Glutamatergic neuron (in vitro differentiated cells): ENCODE measurements around the gene MCM3AP. TPM values are rescaled to one million over a fixed set of nuclear protein-coding genes. Genes with fewer than 3 reads are reported as not detected.
A peak's percentile ranks its signal among the peaks of the same experiment; 100 is the strongest.
"Not testable (repeated sequence)": the region's sequence is repeated elsewhere in the genome, so short reads cannot be mapped to it uniquely, and the experiment has no call there.

Source experiments
- DNase-seq: peaks from one replicate; pipeline ENCODE4 v3.0.0; 2022
- H3K27ac Mint-ChIP-seq: one replicate; pipeline ENCODE4 v1.8.0; 2020; ENCODE audit warnings: mild to moderate bottlenecking, mixed read lengths, inconsistent platforms; ENCODE audit not compliant: unreplicated experiment
- H3K27me3 Mint-ChIP-seq: one replicate; pipeline ENCODE4 v1.8.0; 2020; ENCODE audit warnings: mild to moderate bottlenecking, moderate library complexity, mixed read lengths, inconsistent platforms; ENCODE audit not compliant: unreplicated experiment
- H3K36me3 Mint-ChIP-seq: one replicate; pipeline ENCODE4 v1.8.0; 2020; ENCODE audit warnings: mild to moderate bottlenecking, mixed read lengths, inconsistent platforms; ENCODE audit not compliant: unreplicated experiment
- H3K4me1 Mint-ChIP-seq: one replicate; pipeline ENCODE4 v1.8.0; 2020; ENCODE audit warnings: mild to moderate bottlenecking, low read depth, mixed read lengths, inconsistent platforms; ENCODE audit not compliant: unreplicated experiment
- H3K4me3 Mint-ChIP-seq: one replicate; pipeline ENCODE4 v1.8.0; 2020; ENCODE audit warnings: mild to moderate bottlenecking, mixed read lengths, inconsistent platforms; ENCODE audit not compliant: unreplicated experiment
- H3K9me3 Mint-ChIP-seq: one replicate; pipeline ENCODE4 v1.8.0; 2020; ENCODE audit warnings: mild to moderate bottlenecking, moderate library complexity, mixed read lengths, inconsistent platforms; ENCODE audit not compliant: unreplicated experiment
- CTCF ChIP-seq: fragments of 200-600 bp; sonication (generic); IDR thresholded peaks from one replicate; pipeline ENCODE4 v1.5.0; 2021; ENCODE audit not compliant: partially characterized antibody, unreplicated experiment
- total RNA-seq: library from RNA; stranded (reverse); fragmentation: NEBNext Ultra II Directional; extraction: Animal tissue kit (Norgen Biotek cat#: 25700); gene quantifications from one replicate; pipeline ENCODE4 v1.2.1, GENCODE V29; 2021; ENCODE audit not compliant: unreplicated experiment

Gene MCM3AP
- total RNA-seq, 1 donor from 2014 or later = 121 TPM

DNA sequence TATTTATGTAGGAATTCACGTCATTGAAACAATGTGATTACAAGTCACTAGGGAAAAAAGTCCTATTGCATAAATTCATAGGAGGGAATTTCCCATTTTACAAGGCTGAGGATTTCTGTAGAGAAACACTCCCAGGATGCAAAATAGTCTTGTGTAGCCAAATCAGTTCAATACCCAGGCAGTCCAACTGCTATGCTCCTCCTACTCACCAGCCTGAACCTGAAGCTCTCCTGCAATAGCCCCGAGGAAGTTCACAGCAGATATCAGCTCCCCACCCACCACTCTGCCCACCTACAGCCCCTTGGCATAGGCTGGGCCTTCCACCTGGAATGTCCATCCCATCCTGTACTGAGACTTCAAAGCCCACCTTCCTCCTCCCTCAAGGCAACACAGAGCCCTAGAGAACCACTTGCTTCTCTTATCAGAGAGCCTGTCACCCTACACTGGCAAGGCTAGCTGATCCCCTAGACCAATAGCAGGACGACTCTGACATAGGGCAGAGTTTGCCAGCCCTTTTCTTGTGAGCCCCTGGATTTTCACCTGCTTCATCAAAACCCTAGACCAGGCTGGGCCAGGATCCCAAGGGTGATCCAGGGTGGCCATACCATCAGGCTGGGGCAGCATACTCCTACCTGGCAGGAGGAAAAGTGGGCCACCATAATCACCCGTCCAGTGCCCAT lies 58.4 kb downstream of the MCM3AP start:
- peak overlapping the region; percentile 71 for H3K27ac Mint-ChIP-seq
- peak overlapping the region; percentile 94 for H3K4me3 Mint-ChIP-seq
- peaks cover 12% of the 10 kb centered on the region for H3K27me3 Mint-ChIP-seq
- peaks cover 31% of the 10 kb centered on the region for H3K4me1 Mint-ChIP-seq
- TF ChIP-seq CTCF = no peak
- peaks cover 12% of the 10 kb centered on the region for H3K36me3 Mint-ChIP-seq
- DNase-seq = no peak
- peaks cover 8% of the 10 kb centered on the region for H3K9me3 Mint-ChIP-seq

DNA sequence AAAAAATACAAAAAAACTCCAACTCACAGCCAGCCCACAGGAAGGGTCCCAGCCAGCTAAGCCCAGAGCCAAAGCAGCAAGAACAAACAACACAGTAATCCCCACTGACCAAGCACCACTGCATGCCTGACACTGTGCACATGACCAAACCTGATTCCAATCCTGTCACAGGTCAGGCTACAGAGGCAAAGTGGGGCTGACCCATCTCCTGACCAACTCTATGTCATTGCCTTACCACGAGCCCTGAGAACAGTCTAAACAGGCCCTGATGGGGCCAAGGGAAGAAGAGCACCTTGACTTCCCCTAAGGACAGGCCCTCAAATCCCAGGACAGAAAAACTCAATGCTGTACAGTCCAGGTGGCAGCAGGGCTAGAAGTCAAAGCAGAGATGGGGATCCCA lies 59.3 kb downstream of the MCM3AP start:
- H3K9me3 Mint-ChIP-seq = peaks cover 4% of the 10 kb centered on the region
- peak overlapping the region; percentile 76 for H3K27ac Mint-ChIP-seq
- H3K27me3 Mint-ChIP-seq = peaks cover 14% of the 10 kb centered on the region
- TF ChIP-seq CTCF = no peak
- peak overlapping the region; percentile 94 for H3K4me3 Mint-ChIP-seq
- DNase-seq = no peak
- H3K4me1 Mint-ChIP-seq = peaks cover 35% of the 10 kb centered on the region
- peaks cover 3% of the 10 kb centered on the region for H3K36me3 Mint-ChIP-seq

- DNase-seq, H3K36me3 Mint-ChIP-seq, H3K9me3 Mint-ChIP-seq, H3K27ac Mint-ChIP-seq: not testable (repeated sequence)
- peak overlapping the region; percentile 81 for H3K4me3 Mint-ChIP-seq
- H3K4me1 Mint-ChIP-seq = peaks cover 43% of the 10 kb centered on the region
- peaks cover 20% of the 10 kb centered on the region for H3K27me3 Mint-ChIP-seq
Observed at GRCh38 chr21:46223661-46224060, 61.8 kb downstream of the MCM3AP start.

- peaks cover 3% of the 10 kb centered on the region for H3K9me3 Mint-ChIP-seq
- no peak for TF ChIP-seq CTCF
- H3K27ac Mint-ChIP-seq = peak overlapping the region; percentile 59
- DNase-seq = no peak
- H3K36me3 Mint-ChIP-seq = peaks cover 8% of the 10 kb centered on the region
- no peak overlapping the region for H3K4me3 Mint-ChIP-seq
- peaks cover 43% of the 10 kb centered on the region for H3K4me1 Mint-ChIP-seq
- peaks cover 21% of the 10 kb centered on the region for H3K27me3 Mint-ChIP-seq
Observed at GRCh38 chr21:46223217-46223616, 62.2 kb downstream of the MCM3AP start.

- H3K27me3 Mint-ChIP-seq = peaks cover 21% of the 10 kb centered on the region
- DNase-seq = no peak
- peak overlapping the region; percentile 70 for H3K27ac Mint-ChIP-seq
- peaks cover 43% of the 10 kb centered on the region for H3K4me1 Mint-ChIP-seq
- H3K36me3 Mint-ChIP-seq = peaks cover 8% of the 10 kb centered on the region
- H3K9me3 Mint-ChIP-seq = peaks cover 3% of the 10 kb centered on the region
- H3K4me3 Mint-ChIP-seq = peak overlapping the region; percentile 43
- TF ChIP-seq CTCF = no peak
Observed at GRCh38 chr21:46222436-46223116, 62.8 kb downstream of the MCM3AP start.
